HG03457 (cell line): Measurements from ENCODE around the gene WASHC3.

Source experiments
- ATAC-seq: cut with Tn5 transposase; IDR thresholded peaks from one replicate; pipeline ENCODE4 v1.9.1; 2021; ENCODE audit warnings: moderate number of reproducible peaks; ENCODE audit not compliant: unreplicated experiment

The WASHC3 gene

DNA sequence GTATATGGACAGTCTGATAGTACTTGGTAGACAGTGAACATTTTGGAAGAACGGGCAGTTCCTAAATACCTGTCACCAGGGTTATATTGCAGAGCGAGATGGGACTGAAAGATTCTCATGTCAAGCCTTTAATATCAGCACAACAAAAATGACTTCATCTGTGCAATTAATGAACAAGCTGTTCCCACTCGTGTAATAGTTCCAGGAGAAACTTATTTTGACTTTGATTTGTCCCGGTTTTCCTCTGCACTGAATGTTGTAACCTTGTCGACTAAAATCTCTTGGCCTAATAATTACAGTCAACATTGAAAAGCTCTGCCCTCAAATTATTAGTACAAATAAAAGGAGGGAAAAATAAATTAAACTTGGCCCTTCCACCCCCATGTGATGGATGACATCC, 79.5 kb downstream of the WASHC3 start:
- ATAC-seq = no peak

DNA sequence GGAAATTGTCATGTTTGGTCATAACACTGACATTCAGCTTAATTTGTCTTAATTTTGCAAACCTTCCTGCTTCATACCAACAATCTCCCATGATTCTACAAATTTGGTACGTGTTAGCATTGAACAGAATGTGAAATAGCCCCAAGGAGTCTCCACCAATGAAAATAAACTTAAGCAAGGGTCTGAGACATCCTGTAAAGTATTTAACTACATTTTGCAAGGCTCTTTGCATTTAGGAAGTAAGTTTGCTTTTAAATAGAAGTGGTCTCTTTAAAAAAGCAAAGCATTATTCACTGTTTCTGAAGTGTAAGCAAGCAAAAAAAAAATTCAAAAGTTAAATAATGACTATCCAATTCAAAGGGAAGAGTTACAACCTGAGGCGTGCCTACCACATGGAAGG, 79.9 kb downstream of the WASHC3 start:
- ATAC-seq = no peak

DNA sequence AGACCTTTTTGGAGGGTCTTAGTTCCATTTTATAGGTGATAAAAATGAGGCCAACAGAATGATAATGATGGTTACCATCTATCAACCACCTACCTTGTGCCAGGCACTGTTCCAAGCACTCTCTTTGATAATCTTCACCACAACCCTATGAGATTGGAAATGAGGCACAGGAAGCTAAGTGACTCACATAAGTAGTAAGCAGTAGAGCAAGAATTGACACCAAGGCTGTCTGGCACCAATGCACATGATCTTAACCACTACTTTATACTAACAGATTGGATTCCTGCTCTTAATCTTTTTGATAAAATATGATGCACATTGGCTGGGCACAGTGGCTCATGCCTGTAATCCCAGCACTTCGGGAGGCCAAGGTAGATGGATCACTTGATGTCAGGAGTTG, 93.0 kb downstream of the WASHC3 start:
- no peak for ATAC-seq

DNA sequence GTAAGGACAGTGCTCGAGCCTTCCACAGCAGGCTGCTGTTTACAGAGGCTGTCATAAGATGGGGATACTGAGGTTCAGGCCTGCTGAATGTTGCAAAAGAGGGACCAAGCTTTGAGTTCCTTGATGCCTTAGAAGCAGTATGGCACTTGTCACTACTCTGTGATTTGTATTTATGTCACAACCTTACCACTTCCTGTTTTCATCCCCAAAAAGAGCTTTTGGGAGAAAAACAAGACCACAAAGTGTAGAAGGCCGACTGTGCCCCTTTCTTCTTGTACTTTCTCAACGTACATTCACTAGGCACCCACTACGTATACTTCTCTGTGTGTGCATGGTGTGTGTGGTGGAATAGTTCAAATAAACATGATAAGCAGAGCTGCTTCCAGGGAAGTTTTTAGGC, 94.3 kb downstream of the WASHC3 start:
- ATAC-seq = no peak

DNA sequence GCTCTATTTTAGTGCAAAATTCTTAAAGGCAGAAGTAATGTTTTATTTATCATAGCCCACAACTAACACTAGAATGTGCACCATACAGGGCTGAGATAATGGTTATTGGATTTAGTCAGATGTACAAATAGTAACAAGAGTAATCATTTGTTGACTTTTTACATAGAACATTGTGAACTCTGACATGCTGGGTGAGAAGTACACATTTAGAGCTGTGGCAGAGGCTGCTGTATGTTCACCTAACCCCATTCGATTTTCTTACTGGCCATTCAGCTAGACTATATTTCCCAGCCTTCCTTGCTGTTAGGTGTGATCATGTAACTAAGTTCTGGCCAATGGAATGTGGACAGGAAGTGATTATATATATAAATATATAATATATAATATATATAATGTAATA, 95.3 kb downstream of the WASHC3 start:
- ATAC-seq = no peak

DNA sequence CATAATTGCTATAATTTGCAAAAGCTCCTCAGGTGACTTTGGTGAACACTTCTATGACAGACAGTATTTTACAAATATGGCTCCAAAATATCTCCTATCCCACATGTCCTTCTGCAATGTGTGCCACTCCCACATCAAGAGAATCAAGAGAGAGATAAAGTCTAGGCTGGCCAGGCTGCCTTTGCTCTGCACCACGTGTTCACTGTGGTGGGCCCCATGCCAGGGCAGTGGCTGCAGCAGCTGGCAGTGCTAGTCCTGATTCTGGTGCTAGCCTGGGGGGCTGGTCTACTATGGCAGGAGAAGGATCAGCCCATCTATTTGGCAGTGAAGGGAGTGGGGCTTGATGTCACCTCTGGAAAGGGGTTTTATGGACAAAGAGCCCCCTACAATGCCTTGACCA, 98.1 kb downstream of the WASHC3 start:
- no peak for ATAC-seq
